ENCODE measurements around the gene GRB10.

The GRB10 gene

GRCh38 chr7:50687575-50688225, 95.0 kb downstream of the GRB10 start:
- no peak for DNase-seq

- DNase-seq, result no peak
Observed at GRCh38 chr7:50687096-50687495, 95.6 kb downstream of the GRB10 start.

GRCh38 chr7:50685135-50686065, 97.3 kb downstream of the GRB10 start:
- no peak for DNase-seq

GRCh38 chr7:50684713-50685075, 98.0 kb downstream of the GRB10 start:
- DNase-seq, result no peak

GRCh38 chr7:50684011-50684712, 98.5 kb downstream of the GRB10 start:
- no peak for DNase-seq

GRCh38 chr7:50682573-50682972, 100.1 kb downstream of the GRB10 start:
- DNase-seq, result no peak

- no peak for DNase-seq
Observed at GRCh38 chr7:50682079-50682478, 100.6 kb downstream of the GRB10 start.

GRCh38 chr7:50681432-50682045, 101.2 kb downstream of the GRB10 start:
- DNase-seq, result no peak

- DNase-seq, result peak; percentile 62 to 64
Observed at GRCh38 chr7:50679218-50680007, 103.3 kb downstream of the GRB10 start.

GRCh38 chr7:50678586-50678985, 104.1 kb downstream of the GRB10 start:
- DNase-seq, result no peak

- DNase-seq, result no peak
Observed at GRCh38 chr7:50677638-50677996, 105.1 kb downstream of the GRB10 start.

GRCh38 chr7:50676740-50677637, 105.7 kb downstream of the GRB10 start:
- DNase-seq, result no peak

- no peak for DNase-seq
Observed at GRCh38 chr7:50676079-50676478, 106.6 kb downstream of the GRB10 start.

- no peak for DNase-seq
Observed at GRCh38 chr7:50674896-50675835, 107.5 kb downstream of the GRB10 start.

GRCh38 chr7:50674299-50674698, 108.4 kb downstream of the GRB10 start:
- no peak for DNase-seq

- DNase-seq, result no peak
Observed at GRCh38 chr7:50673096-50673495, 109.6 kb downstream of the GRB10 start.

GRCh38 chr7:50672045-50672444, 110.7 kb downstream of the GRB10 start:
- DNase-seq, result no peak

GRCh38 chr7:50671386-50671785, 111.3 kb downstream of the GRB10 start:
- DNase-seq, result no peak

GRCh38 chr7:50669890-50670289, 112.8 kb downstream of the GRB10 start:
- DNase-seq, result no peak

- DNase-seq, result no peak
Observed at GRCh38 chr7:50667789-50668226, 114.9 kb downstream of the GRB10 start.

Measured in SHP77 (cell line).